SU-DHL-6 (cell line): Measurements from ENCODE around the gene OR52I2.

Experiments used
- EZH2phosphoT487 ChIP-seq: fragments of 200-600 bp; sonication (generic), shearing (Covaris generic); conservative IDR thresholded peaks from 2 replicates; pipeline ENCODE4 v1.6.1; 2018; ENCODE audit warnings: mild to moderate bottlenecking, antibody characterized with exemption, low read length, moderate library complexity, mixed read lengths
- TF ChIP-seq, protein P1 (sequence below): fragments of 200-600 bp; sonication (generic); IDR thresholded peaks from one replicate; pipeline ENCODE4 v1.5.1; 2017; ENCODE audit warnings: antibody characterized with exemption, mild to moderate bottlenecking, low read length, moderate library complexity; ENCODE audit not compliant: insufficient read depth, poor library complexity, severe bottlenecking

DNA sequence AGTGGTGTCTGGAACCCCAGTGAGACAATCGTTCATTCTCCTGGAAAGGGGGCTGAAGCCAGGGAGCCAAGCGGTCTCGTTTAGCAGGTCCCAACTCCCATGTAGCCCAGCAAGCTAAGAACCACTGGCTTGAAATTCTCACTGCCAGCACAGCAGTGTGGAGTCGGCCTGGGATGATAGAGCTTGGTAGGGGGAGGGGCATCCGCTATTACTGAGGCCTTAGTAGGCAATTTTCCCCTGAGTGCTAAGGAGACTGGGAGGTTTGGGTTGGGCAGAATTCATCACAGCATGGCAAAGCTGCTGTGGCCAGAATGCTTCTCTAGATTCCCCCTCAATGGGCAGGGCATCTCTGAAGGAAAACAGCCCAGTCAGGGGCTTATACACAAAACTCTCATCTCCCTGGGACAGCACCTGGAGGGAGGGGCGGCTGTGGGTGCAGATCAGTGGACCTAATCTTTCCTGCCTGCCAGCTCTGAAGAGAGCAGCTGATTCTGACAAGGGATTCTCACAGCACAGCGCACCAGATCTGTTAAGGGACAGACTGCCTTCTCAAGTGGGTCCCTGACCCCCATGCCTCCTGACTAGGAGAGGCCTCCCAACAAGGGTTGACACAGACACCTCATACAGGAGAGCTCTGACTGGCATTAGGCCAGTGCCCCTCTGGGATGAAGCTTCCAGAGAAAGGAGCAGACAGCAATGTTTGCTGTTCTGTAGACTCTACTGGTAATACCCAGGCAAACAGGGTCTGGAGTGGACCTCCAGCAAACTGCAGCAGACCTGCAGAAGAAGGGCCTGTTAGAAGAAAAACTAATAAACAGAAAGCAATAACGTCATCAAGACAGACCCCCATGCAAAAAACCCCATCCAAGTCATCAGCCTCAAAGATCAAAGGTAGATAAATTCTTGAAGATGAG, 21.8 kb upstream of the OR52I2 start:
- TF ChIP-seq, protein P1, sequence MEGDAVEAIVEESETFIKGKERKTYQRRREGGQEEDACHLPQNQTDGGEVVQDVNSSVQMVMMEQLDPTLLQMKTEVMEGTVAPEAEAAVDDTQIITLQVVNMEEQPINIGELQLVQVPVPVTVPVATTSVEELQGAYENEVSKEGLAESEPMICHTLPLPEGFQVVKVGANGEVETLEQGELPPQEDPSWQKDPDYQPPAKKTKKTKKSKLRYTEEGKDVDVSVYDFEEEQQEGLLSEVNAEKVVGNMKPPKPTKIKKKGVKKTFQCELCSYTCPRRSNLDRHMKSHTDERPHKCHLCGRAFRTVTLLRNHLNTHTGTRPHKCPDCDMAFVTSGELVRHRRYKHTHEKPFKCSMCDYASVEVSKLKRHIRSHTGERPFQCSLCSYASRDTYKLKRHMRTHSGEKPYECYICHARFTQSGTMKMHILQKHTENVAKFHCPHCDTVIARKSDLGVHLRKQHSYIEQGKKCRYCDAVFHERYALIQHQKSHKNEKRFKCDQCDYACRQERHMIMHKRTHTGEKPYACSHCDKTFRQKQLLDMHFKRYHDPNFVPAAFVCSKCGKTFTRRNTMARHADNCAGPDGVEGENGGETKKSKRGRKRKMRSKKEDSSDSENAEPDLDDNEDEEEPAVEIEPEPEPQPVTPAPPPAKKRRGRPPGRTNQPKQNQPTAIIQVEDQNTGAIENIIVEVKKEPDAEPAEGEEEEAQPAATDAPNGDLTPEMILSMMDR = no peak
- TF ChIP-seq EZH2phosphoT487 = no peak
